ENCODE measurements around the gene PSMD10. TPM values are rescaled to one million over a fixed set of nuclear protein-coding genes. Genes with fewer than 3 reads are reported as not detected.

The PSMD10 gene
- total and polyA plus RNA-seq, 2 of the 8 experiments (the other 6 are each of a cell fraction or from before 2014, with no cell fraction given) = 49.9 to 79.9 TPM

DNA sequence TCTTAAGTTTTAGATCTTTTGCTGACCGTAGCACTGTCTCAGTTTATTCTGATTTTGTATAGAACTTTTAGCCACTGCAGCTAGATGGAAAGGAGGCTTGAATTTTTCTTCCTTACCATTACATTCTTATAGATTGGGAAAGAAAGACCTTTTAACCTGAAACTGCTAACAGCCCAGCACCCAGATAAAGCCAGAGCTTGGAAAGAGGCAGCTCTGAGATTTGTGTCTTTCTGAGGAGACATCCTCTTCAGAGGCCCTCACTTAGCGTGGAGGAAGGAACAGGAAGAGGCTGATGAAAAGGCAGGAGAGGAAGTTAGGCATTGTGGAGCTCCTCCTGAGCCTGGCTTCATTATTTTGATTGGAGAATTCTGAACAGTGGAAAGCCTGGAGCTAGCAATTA lies 35.3 kb upstream of the PSMD10 start:
- Histone ChIP-seq H4K91ac (replicated peaks; ENCODE audit: insufficient read length, low read length) (no peak overlapping the region), H4K5ac (ENCODE audit: insufficient read length, low read depth, low read length) (no peak overlapping the region), H3K9me3 (ENCODE audit: insufficient read depth in 2 of 2, low read depth in 1 of 2, low read length in 1 of 2) (no peaks in the 10 kb centered on the region), H2BK15ac (ENCODE audit: low read length) (no peak overlapping the region), H4K20me1 (replicated peaks in 1 of 2; ENCODE audit: control insufficient read depth in 1 of 2, insufficient read depth in 2 of 2, low read length in 2 of 2) (no peaks in the 10 kb centered on the region), H2BK120ac (replicated peaks; ENCODE audit: low read depth, low read length) (no peak overlapping the region), H3K4me3 (ENCODE audit: extremely low read depth in 1 of 4, insufficient read depth in 2 of 4, low read depth in 3 of 4, low read length in 4 of 4) (no peak overlapping the region), H3K79me1 (ENCODE audit: low read depth, low read length) (no peaks in the 10 kb centered on the region), H2AFZ (ENCODE audit: low read length) (peak overlapping the region; percentile 44; the same call in 1 of the 2 replicates), H3K4me2 (ENCODE audit: insufficient read depth in 1 of 2, low read depth in 2 of 2, low read length in 2 of 2) (peak overlapping the region; percentile 13 to 24; a peak in 2 of 4 replicates), H3K56ac (replicated peaks; ENCODE audit: insufficient read length, low read depth, low read length) (no peak overlapping the region), H3K23ac (ENCODE audit: insufficient read length) (no peak overlapping the region), H3K36me3 (ENCODE audit: control insufficient read depth in 2 of 4, insufficient read depth in 4 of 4, low read length in 3 of 4) (no peaks in the 10 kb centered on the region), H3K4me1 (replicated peaks in 1 of 4; ENCODE audit: control insufficient read depth in 3 of 4, insufficient read depth in 4 of 4, low read length in 3 of 4) (peaks cover 0 to 3% (median 0%) of the 10 kb centered on the region in 4 experiments; a peak in 1 of 7 replicates), H3K14ac (ENCODE audit: insufficient read length) (no peak overlapping the region), H3K4ac (replicated peaks; ENCODE audit: insufficient read length, low read depth, low read length) (no peak overlapping the region), H3K27ac (ENCODE audit: low read depth, low read length) (no peak overlapping the region), H2BK20ac (ENCODE audit: low read length) (no peak overlapping the region), H3K23me2 (ENCODE audit: low read depth, low read length) (no peaks in the 10 kb centered on the region), H4K8ac (ENCODE audit: extremely low read depth, insufficient read depth, low read length) (no peak overlapping the region), H3K9ac (replicated peaks in 1 of 4; ENCODE audit: extremely low read depth in 1 of 4, low read depth in 3 of 4, low read length in 3 of 4) (no peak overlapping the region), H2BK5ac (ENCODE audit: low read depth, low read length) (no peak overlapping the region), H3K79me2 (ENCODE audit: control insufficient read depth in 1 of 2, insufficient read depth in 2 of 2, low read length in 2 of 2) (no peaks in the 10 kb centered on the region), H3K27me3 (replicated peaks in 1 of 4; ENCODE audit: control insufficient read depth in 3 of 4, extremely low read depth in 1 of 4, insufficient read depth in 3 of 4, low read length in 3 of 4) (no peaks in the 10 kb centered on the region), H2BK12ac (ENCODE audit: low read depth, low read length) (no peak overlapping the region), H2AK5ac (ENCODE audit: low read depth, low read length) (no peak overlapping the region), H3K18ac (ENCODE audit: extremely low read depth, low read length) (no peak overlapping the region)
- FAIRE-seq = no peak
- TF ChIP-seq, protein P1, sequence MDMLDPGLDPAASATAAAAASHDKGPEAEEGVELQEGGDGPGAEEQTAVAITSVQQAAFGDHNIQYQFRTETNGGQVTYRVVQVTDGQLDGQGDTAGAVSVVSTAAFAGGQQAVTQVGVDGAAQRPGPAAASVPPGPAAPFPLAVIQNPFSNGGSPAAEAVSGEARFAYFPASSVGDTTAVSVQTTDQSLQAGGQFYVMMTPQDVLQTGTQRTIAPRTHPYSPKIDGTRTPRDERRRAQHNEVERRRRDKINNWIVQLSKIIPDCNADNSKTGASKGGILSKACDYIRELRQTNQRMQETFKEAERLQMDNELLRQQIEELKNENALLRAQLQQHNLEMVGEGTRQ (IDR thresholded peaks at IDR 0.05; ENCODE audit: low read length) = no peak
- TF ChIP-seq KDM4A (IDR thresholded peaks at IDR 0.05; ENCODE audit: low read depth, low read length, severe bottlenecking) (no peak), RAD21 (IDR thresholded peaks at IDR 0.05 in 1 of 2, conservative IDR thresholded peaks at IDR 0.05 in 1 of 2; ENCODE audit: low read depth in 2 of 2, low read length in 2 of 2) (no peak), FOSL1 (IDR thresholded peaks at IDR 0.05; ENCODE audit: insufficient read depth, low read depth, low read length) (no peak), SIN3A (conservative IDR thresholded peaks at IDR 0.05 in 1 of 2, IDR thresholded peaks at IDR 0.05 in 1 of 2; ENCODE audit: low read depth in 1 of 2, low read length in 2 of 2) (no peak), CBX8 (IDR thresholded peaks at IDR 0.05; ENCODE audit: borderline replicate concordance, low read depth, low read length) (no peak), EP300 (IDR thresholded peaks at IDR 0.05; ENCODE audit: borderline replicate concordance in 1 of 2, low read depth in 2 of 2, low read length in 2 of 2) (no peak), TBP (IDR thresholded peaks at IDR 0.05; ENCODE audit: low read depth, low read length) (no peak)
- TF ChIP-seq, protein P2, sequence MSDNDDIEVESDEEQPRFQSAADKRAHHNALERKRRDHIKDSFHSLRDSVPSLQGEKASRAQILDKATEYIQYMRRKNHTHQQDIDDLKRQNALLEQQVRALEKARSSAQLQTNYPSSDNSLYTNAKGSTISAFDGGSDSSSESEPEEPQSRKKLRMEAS (IDR thresholded peaks at IDR 0.05) = no peak
- 68% methylated on average over 2 of the region's 2 CpGs; no CpG with 5 or more reads in 1 of the 2 experiments for WGBS, 2 experiments (ENCODE audit: extremely low coverage in 1 of 2, insufficient coverage in 1 of 2, insufficient read length in 1 of 2, insufficient replicate concordance in 2 of 2, low coverage in 1 of 2, low lambda C conversion rate in 2 of 2, missing lambda C conversion rate in 1 of 2)
- POLR2A ChIA-PET (ENCODE audit: partially characterized antibody) = interaction anchor here (1.1 kb wide), 1 partner anchor 12 kb away, joined by 3 read pairs; no protein-coding TSS in a partner anchor
- CTCF ChIA-PET (ENCODE audit: partially characterized antibody) = interaction anchor here (1.2 to 1.4 kb wide), 2 partner anchors 8 to 25 kb away, joined by 3 read pairs; no protein-coding TSS in a partner anchor
- no peak for DNase-seq (ENCODE audit: low read depth in 1 of 2, low spot score in 2 of 2)
